Nucleus accumbens (tissue), 56 donors: ENCODE data around the gene OXTR.
"Not testable (repeated sequence)": the region's sequence is repeated elsewhere in the genome, so short reads cannot be mapped to it uniquely, and the experiment has no call there.

Source experiments
- DNase-seq, 56 donors: peaks; one replicate each; lab custom pipeline; 2025; lab: John Stamatoyannopoulos, UW

OXTR gene

DNA sequence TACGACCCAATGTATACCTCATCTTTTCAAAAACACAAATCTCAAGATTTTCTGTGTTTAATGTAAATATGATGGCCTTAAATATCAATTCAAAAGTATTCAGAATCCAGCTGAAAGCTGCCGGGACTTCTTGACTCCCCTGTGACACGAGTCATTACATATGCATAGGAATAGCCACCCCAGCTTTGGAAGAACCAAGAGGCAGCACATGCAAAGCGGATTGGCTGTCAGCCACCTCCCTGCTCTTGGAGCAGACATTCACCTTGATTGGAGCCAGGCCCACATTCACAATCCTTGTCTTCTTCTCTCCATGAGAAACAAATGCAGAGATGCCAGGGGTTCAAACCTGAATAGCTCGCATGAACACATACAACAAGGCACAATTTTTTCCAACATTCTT is 46.6 kb downstream of the OXTR start:
- no peak for DNase-seq

DNA sequence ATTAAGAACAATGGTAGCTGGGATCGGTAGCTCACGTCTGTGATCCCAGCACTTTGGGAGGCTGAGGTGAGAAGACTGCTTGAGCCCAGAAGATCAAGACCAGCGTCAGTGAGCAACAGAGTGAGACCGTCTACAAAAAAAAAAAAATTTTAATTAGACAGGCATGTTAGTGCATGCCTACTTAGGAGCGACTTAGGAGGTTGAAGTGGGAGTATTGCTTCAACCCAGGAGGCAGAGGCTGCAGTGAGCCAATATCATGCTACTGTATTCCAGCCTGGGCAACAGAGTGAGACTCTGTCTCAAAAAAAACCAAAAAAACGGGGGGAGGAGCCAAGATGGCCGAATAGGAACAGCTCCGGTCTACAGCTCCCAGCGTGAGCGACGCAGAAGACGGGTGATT is 53.7 kb downstream of the OXTR start:
- not testable (repeated sequence) for DNase-seq

DNA sequence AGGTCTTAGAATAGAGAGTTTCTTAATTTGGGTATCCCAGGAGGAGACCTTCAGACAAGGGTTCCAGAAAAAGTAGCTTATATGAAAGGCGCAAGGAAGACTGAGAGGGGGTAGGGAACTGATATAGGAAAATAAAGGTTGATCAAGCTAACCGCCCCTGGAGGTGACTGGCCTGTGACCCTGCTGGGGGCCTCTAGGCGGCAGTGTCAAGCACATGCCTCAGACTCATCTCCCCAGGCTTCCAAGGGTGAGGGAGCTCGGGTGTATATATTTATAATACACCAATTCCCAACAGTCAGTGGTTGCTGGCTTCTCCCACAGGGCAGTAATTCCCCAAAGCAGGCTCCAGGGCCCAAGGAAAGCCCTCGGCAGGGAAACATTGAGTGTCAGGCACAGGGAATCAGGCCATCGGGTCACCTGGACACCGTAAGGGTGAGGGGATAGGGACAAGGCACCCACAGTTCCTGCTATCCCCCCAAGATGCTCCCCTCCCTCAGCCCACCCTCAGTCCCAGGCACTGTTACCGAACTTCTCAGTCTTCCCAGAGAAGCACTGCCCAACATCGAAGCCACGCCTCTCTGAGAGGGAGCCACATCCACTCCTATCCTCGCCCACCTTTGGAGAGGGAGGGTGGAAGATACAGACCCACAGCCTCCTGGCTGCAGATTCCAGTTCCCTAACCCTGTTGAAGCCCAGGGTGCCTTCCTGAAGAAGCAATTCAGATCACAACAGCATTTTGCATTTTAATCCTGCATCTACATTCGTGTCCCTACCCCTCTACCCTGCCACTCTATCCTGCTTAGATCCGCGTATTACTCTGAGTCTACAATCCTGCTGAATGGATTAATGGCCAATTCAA is 55.3 kb downstream of the OXTR start:
- no peak for DNase-seq

DNA sequence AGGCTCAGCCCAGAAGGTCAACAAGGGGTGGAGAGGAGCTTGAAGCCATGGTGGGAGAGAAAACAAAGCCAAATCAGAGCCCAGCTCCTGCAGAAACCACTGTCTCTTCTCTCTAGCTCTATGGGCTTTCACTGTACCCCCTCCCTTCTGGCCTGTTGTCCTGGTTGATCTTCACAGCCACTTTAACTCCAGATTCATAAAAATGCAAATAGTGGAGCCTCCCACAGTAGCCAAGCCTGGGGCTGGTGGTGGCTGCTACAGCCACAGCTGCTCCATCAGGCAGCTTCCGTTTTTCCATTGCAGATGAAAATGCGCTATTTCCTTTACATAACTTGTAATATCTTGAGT is 56.5 kb downstream of the OXTR start:
- no peak for DNase-seq

DNA sequence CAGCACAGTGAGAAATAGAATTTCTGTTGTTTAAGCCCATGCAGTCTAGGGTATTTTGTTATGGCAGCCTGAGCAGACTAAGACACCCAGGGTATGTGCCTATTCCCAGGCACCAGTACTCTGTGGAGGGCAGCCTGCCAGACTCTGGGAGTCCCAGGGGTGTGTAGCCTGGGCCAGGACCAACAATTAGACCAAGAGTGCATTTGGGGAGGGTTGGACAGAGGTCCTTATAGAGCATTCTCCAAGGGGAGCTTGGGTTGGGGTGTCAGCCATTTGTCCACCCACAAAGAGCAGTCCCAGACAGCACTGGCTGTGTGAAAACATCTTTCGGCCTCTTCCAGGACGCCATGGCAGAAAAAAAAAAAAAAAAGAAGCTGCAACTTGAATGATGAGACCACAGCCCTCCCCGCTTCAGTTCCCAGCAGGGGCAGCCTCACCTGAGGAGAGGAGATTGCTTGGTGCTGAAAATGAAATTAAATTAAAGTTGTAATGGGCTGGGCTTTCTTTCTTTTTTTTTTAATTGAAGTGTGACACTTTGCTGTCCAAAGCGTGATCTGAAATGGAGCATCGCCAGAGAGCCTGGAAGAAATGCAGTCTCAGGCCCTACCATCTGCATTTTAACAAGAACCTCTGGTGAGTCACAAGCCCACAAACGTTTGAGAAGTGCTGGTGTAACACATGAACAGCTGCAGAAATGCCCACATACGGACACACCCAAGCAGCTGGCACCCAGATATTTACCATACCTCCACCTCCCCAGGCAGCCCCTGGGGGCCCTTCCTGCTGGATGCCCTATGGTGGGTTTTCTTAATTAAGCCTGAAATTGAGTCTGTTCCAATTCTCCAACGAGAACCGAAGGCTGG is 57.1 kb downstream of the OXTR start:
- peak in 1 of 56 donors; percentile 5 for DNase-seq

DNA sequence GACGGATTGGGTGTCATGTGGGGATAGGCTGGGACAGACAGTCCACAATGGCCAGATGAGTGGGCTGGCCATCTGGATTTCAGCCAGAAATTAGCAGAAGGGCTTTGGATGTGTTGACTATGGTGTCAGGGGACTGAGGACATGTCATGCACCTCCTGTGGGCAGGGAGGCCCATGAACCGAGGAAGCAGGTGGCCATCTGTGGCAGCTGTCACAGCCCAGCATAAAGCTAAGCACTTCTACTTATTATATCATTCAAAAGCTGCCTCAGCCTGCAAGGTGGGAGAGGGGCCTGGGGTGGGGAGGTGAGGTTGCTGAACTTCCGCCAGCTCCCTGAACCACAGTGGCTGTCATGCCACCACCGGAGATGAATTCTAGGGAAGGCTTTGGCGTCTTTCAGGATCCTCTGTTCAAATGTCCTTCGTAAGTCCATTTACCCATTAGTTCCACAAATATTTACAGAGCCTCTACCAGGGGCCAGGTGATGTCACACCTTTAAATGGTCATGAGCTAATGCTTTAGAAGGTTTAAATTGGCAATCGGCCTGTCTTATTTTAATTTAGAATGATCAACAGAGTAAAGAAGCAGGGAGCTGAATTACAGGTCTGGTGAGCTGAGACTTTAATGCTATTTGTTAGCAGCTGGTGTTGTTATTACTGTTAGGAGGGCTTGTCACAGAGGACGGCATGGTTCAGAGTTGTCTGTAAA is 59.5 kb downstream of the OXTR start:
- no peak for DNase-seq

DNA sequence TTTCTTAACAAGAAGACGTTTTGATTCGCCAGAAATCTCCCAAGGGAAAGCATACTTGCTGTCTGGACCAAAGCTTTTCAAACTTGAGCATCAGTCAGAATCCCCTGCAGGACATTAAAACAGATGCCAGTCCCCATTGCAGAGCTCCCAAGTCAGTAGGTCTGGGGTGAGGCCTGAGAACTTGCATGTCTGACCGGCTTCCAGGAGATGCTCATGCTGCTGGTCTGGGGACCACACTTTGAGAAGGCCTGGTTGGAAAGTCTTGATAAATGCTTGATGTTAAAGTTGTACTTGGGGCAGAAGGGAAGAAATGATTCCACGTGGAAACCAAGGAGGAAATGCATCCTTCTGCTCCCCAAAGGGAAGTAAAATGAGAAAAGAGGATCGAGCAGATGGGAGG is 60.1 kb downstream of the OXTR start:
- DNase-seq = no peak

DNA sequence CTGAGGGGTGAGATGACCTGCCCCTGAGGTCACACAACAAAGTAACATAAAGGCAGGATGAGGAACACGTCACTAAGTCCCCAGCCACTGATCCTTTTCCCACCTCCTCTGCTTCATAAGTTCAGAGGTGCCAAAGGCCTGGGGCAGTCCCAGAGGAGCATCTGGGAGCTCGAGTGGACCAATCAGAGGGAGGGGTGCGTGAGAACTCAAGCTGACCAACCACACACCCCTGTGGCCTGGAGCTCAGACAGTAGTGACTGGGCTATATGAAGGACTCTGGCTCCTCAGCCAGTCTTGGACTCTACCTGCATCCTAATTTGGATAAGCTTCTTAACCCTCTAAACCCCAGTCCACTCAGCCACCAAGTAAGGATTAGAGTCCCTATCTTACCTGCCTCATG is 63.8 kb downstream of the OXTR start:
- no peak for DNase-seq

DNA sequence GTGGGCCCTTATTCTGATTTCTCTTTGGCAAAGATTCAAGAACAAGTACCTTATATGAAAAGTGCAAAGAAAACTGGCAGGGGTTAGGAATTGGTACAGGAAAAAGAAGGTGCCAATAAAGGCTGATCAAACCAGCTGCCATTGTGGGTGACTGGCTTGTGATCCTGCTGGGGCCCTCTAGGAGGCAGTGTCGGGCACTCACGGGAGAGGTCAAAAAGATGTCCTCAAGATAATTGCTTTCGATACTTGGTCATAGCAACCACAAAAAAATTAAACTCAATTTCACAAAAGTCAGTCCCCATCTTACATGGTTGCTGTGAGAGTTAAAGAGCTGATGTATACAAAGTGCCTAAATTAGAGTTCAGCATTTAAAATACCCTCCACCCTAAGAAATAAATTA is 66.9 kb downstream of the OXTR start:
- DNase-seq = no peak
